Endothelial cell of umbilical vein (primary cell): ENCODE measurements around the gene NFATC1. TPM values are rescaled to one million over a fixed set of nuclear protein-coding genes. Genes with fewer than 3 reads are reported as not detected.

ENCODE experiments used
- BruUV-seq: library from RNA; stranded (reverse); fragments of 400-500 nt; replicated peaks from 2 replicates; lab custom pipeline; 2021; lab: Mats Ljungman, UMichigan
- CTCF ChIA-PET: fragments of 300-600, 350-600 bp; sonication (Branson Sonifier 250); formaldehyde crosslinking; loops from one replicate; lab custom pipeline; 2021; ENCODE audit warnings: antibody characterized with exemption, inconsistent platforms; lab: Charles Lee
- POLR2A ChIA-PET: fragments of 300-600, 350-600 bp; sonication (Branson Sonifier 250); formaldehyde crosslinking; loops from one replicate; lab custom pipeline; 2021; ENCODE audit warnings: antibody characterized with exemption, inconsistent platforms; lab: Charles Lee
- DNase-seq: peaks from one replicate; pipeline ENCODE4 v3.0.0-alpha.2; 2011; ENCODE audit warnings: low read depth, low spot score
- FAIRE-seq: peaks from 2 replicates; lab custom pipeline; 2011; peaks lifted over from hg19 to GRCh38; lab: Jason Lieb, UNC
- H2AFZ ChIP-seq: 2 replicates; pipeline ENCODE4 v1.6.0; 2012; ENCODE audit warnings: low read depth, low read length, control low read depth, inconsistent platforms
- H3K27ac ChIP-seq: 2 replicates; pipeline ENCODE4 v1.5.1; 2011; ENCODE audit warnings: low read depth, mild to moderate bottlenecking, control low read depth, low read length, moderate library complexity; ENCODE audit not compliant: insufficient read depth
- H3K27me3 ChIP-seq, 2 experiments: 2 replicates each; pipeline versions ENCODE4 v1.6.0 to v1.6.1; 2011; ENCODE audit warnings: low read length in 2 of 2, mixed read lengths in 1 of 2; ENCODE audit not compliant: control insufficient read depth in 2 of 2, insufficient read depth in 2 of 2
- H3K36me3 ChIP-seq, 2 experiments: 2 replicates in 1 of 2; 3 replicates in 1 of 2; pipeline ENCODE4 v1.5.1; 2011; ENCODE audit warnings: low read length in 2 of 2, mild to moderate bottlenecking in 1 of 2, moderate library complexity in 1 of 2; ENCODE audit not compliant: control insufficient read depth in 2 of 2, insufficient read depth in 2 of 2; ENCODE audit errors: extremely low read depth in 1 of 2
- H3K4me1 ChIP-seq: 3 replicates; pipeline ENCODE4 v1.5.1; 2011; ENCODE audit warnings: mild to moderate bottlenecking, low read length; ENCODE audit not compliant: control insufficient read depth, insufficient read depth; ENCODE audit errors: extremely low read depth
- H3K4me2 ChIP-seq: 2 replicates; pipeline ENCODE4 v1.6.1; 2011; ENCODE audit warnings: low read length, control low read depth, mixed read lengths; ENCODE audit not compliant: insufficient read depth
- H3K4me3 ChIP-seq, 3 experiments: fragments of 200-600 bp in 1 of 3; sonication (generic), shearing (Covaris generic) in 1 of 3; replicated peaks in 1 of 3; 2 replicates each; pipeline ENCODE4 v1.5.1; 2011 to 2016; ENCODE audit warnings: control low read depth in 3 of 3, low read length in 3 of 3, mild to moderate bottlenecking in 2 of 3, inconsistent platforms in 1 of 3, low read depth in 1 of 3, moderate library complexity in 1 of 3; ENCODE audit not compliant: insufficient read depth in 1 of 3
- H3K79me2 ChIP-seq: 2 replicates; pipeline ENCODE4 v1.6.0; 2012; ENCODE audit warnings: low read length, inconsistent platforms; ENCODE audit not compliant: control insufficient read depth, insufficient read depth
- H3K9ac ChIP-seq: replicated peaks from 2 replicates; pipeline ENCODE3; 2011; ENCODE audit warnings: low read length, control low read depth; ENCODE audit not compliant: insufficient read depth; ENCODE audit errors: extremely low read depth
- H3K9me1 ChIP-seq: replicated peaks from 3 replicates; pipeline ENCODE4 v1.6.0; 2011; ENCODE audit warnings: mild to moderate bottlenecking, low read length; ENCODE audit not compliant: control insufficient read depth, insufficient read depth; ENCODE audit errors: extremely low read depth
- H3K9me3 ChIP-seq: replicated peaks from 2 replicates; pipeline ENCODE4 v1.5.1; 2012; ENCODE audit warnings: low read length, inconsistent platforms; ENCODE audit not compliant: control insufficient read depth, insufficient read depth
- H4K20me1 ChIP-seq: replicated peaks from 2 replicates; pipeline ENCODE3; 2011; ENCODE audit warnings: mild to moderate bottlenecking, low read length; ENCODE audit not compliant: control insufficient read depth, insufficient read depth; ENCODE audit errors: extremely low read depth
- EZH2 ChIP-seq: IDR thresholded peaks from 2 replicates; pipeline ENCODE4 v1.6.1; 2012; ENCODE audit warnings: borderline replicate concordance, low read depth, mild to moderate bottlenecking, moderate library complexity, low read length, inconsistent platforms; ENCODE audit not compliant: severe bottlenecking
- FOS ChIP-seq: IDR thresholded peaks from 2 replicates; pipeline ENCODE4 v1.6.1; 2011; ENCODE audit warnings: mild to moderate bottlenecking, low read length, moderate library complexity, borderline replicate concordance; ENCODE audit not compliant: insufficient read depth
- GATA2 ChIP-seq: IDR thresholded peaks from 2 replicates; pipeline ENCODE4 v1.7.0; 2011; ENCODE audit warnings: low read depth, mild to moderate bottlenecking, moderate library complexity, mixed read lengths, low read length; ENCODE audit not compliant: insufficient read length, insufficient read depth
- JUN ChIP-seq: IDR thresholded peaks from 2 replicates; pipeline ENCODE4 v1.6.1; 2011; ENCODE audit warnings: borderline replicate concordance, low read depth; ENCODE audit not compliant: insufficient read length, insufficient read depth
- MAX ChIP-seq: IDR thresholded peaks from 2 replicates; pipeline ENCODE4 v1.6.1; 2011; ENCODE audit not compliant: insufficient read depth, insufficient read length
- MYC ChIP-seq: IDR thresholded peaks from one replicate; pipeline ENCODE4 v1.6.1; 2011; ENCODE audit warnings: mild to moderate bottlenecking, low read depth, low read length
- POLR2A ChIP-seq: IDR thresholded peaks from 2 replicates; pipeline ENCODE4 v1.6.1; 2012; ENCODE audit warnings: low read depth, mild to moderate bottlenecking, control low read depth, low read length
- POLR2AphosphoS5 ChIP-seq: IDR thresholded peaks from 2 replicates; pipeline ENCODE4 v1.6.1; 2012; ENCODE audit warnings: low read depth, mild to moderate bottlenecking, control low read depth, low read length, moderate library complexity; ENCODE audit not compliant: insufficient read depth
- dilution Hi-C: fragments of 300-500 bp; cut with MboI; formaldehyde crosslinking; loops from one replicate; pipeline ENCODE4 v1.15.0; 2019; ENCODE audit warnings: low sequenced_read_pairs; ENCODE audit not compliant: extremely low pct_ligation_motif_present
- intact Hi-C: fragments of 100-400 bp; cut with micrococcal nuclease; formaldehyde crosslinking; loops from one replicate; pipeline ENCODE4 v1.10.0; 2022
- polyA plus RNA-seq, 4 experiments: library from polyadenylated mRNA; depleted of rRNA in 3 of 4; stranded (reverse) in 3 of 4; unstranded in 1 of 4; fragments of >200 nt; gene quantifications; 2 replicates each; pipeline versions ENCODE4 v1.2.1 to v1.2.3, GENCODE V29; 2011 to 2012; ENCODE audit warnings: missing spikeins in 1 of 4
- total RNA-seq: library from RNA; stranded (reverse); gene quantifications from 2 replicates; pipeline ENCODE4 v1.2.3, GENCODE V29; 2021
- TF ChIP-seq, protein P1 (sequence below), 2 donors: IDR thresholded peaks; 1 replicate in 1 of 2; 2 replicates in 1 of 2; pipeline ENCODE4 v1.5.1; 2011; ENCODE audit warnings: low read length in 2 of 2, mild to moderate bottlenecking in 2 of 2, moderate library complexity in 2 of 2, control low read depth in 1 of 2, inconsistent platforms in 1 of 2, low read depth in 1 of 2; ENCODE audit not compliant: insufficient read depth in 1 of 2; ENCODE audit errors: extremely low read depth in 1 of 2

Gene NFATC1
- total and polyA plus RNA-seq, 2 donors (not counting 3 experiments of a cell fraction or from before 2014, with no cell fraction given) = 11.1 to 30.0 TPM

DNA sequence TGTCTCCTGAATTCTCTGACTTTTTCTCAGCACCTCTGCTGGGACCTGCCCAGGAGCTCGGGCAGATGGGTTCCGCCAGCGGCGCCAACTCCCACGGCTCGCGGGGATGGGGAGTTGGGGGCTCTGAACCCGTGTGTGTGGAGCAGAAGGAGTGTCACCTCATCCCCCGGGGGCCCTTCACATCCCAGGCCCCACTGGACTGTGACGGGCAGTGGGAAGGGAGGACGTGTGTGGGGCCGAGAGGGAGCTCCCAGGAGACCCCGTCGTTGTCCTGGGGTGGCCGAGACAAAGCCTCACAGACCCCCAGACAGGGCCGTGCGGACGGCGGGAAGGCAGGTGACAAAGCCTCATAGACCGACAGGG, 153.9 kb downstream of the NFATC1 start:
- dilution Hi-C loops = no loop called here

More for the DNA sequence above, 153.9 kb downstream of the NFATC1 start:
- H3K9ac ChIP-seq = no peak overlapping the region
- intact Hi-C loops = no loop called here
- no peaks in the 10 kb centered on the region for H4K20me1 ChIP-seq
- H3K36me3 ChIP-seq = no peaks in the 10 kb centered on the region
- DNase-seq = no peak
- no peaks in the 10 kb centered on the region for H3K4me1 ChIP-seq
- no TSS peak for BruUV-seq
- H3K79me2 ChIP-seq = no peaks in the 10 kb centered on the region
- H3K9me1 ChIP-seq = no peaks in the 10 kb centered on the region
- POLR2A ChIA-PET = no interaction called here
- H2AFZ ChIP-seq = no peak overlapping the region
- no peak for TF ChIP-seq MYC
- TF ChIP-seq POLR2A = no peak
- no peak for TF ChIP-seq FOS
- no peak for TF ChIP-seq MAX
- no peak for TF ChIP-seq GATA2
- no peak for TF ChIP-seq EZH2
- no peak for TF ChIP-seq JUN
- TF ChIP-seq, protein P1, sequence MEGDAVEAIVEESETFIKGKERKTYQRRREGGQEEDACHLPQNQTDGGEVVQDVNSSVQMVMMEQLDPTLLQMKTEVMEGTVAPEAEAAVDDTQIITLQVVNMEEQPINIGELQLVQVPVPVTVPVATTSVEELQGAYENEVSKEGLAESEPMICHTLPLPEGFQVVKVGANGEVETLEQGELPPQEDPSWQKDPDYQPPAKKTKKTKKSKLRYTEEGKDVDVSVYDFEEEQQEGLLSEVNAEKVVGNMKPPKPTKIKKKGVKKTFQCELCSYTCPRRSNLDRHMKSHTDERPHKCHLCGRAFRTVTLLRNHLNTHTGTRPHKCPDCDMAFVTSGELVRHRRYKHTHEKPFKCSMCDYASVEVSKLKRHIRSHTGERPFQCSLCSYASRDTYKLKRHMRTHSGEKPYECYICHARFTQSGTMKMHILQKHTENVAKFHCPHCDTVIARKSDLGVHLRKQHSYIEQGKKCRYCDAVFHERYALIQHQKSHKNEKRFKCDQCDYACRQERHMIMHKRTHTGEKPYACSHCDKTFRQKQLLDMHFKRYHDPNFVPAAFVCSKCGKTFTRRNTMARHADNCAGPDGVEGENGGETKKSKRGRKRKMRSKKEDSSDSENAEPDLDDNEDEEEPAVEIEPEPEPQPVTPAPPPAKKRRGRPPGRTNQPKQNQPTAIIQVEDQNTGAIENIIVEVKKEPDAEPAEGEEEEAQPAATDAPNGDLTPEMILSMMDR (IDR thresholded peaks at IDR 0.05; ENCODE audit: extremely low read depth in 1 of 2, insufficient read depth in 1 of 2, low read depth in 1 of 2, low read length in 2 of 2) = no peak
- TF ChIP-seq POLR2AphosphoS5 = no peak
- no peaks in the 10 kb centered on the region for H3K9me3 ChIP-seq
- FAIRE-seq = no peak
- no peak overlapping the region for H3K27ac ChIP-seq
- no peak overlapping the region for H3K4me2 ChIP-seq
- CTCF ChIA-PET = no interaction called here
- no peak overlapping the region for H3K4me3 ChIP-seq
- H3K27me3 ChIP-seq = no peaks in the 10 kb centered on the region
